ENCODE data around the gene ABCA2.
A peak's percentile ranks its signal among the peaks of the same experiment; 100 is the strongest.

The ABCA2 gene

GRCh38 chr9:136978865-136979544, 49.0 kb downstream of the ABCA2 start:
- Histone ChIP-seq H3K36me3 (no peaks in the 10 kb centered on the region), H3K9me3 (replicated peaks in 1 of 11) (no peaks in the 10 kb centered on the region), H4K20me1 (no peaks in the 10 kb centered on the region; a peak in 3 of 22 replicates), H3K9ac (0 out of 22 replicates have a peak overlapping the region, but pooled peaks of 1 of the 11 experiments have one; percentile 13), H3K4me2 (peak overlapping the region in 9 of 11 experiments; percentile 18 to 54 (median 35); a peak in 15 of 22 replicates), H3K27me3 (peaks cover 9 to 21% (median 18%) of the 10 kb centered on the region in 11 experiments), H3K4me3 (no peak overlapping the region), H3K27ac (no peak overlapping the region), H3K4me1 (peaks cover 28 to 51% (median 45%) of the 10 kb centered on the region in 10 experiments)
- TF ChIP-seq Cebpa-rat (IDR thresholded peaks at IDR 0.05) = no peak

- Histone ChIP-seq H3K27me3 (peaks cover 1 to 14% (median 10%) of the 10 kb centered on the region in 11 experiments; a peak in 21 of 22 replicates), H3K9me3 (replicated peaks in 1 of 11) (no peaks in the 10 kb centered on the region), H3K36me3 (no peaks in the 10 kb centered on the region), H3K27ac (no peak overlapping the region), H3K9ac (no peak overlapping the region), H3K4me3 (no peak overlapping the region), H4K20me1 (no peaks in the 10 kb centered on the region; a peak in 3 of 22 replicates), H3K4me1 (peaks cover 28 to 58% (median 40%) of the 10 kb centered on the region in 10 experiments), H3K4me2 (no peak overlapping the region)
- TF ChIP-seq Cebpa-rat (IDR thresholded peaks at IDR 0.05) = no peak
These were observed 49.8 kb downstream of the ABCA2 start for GRCh38 chr9:136978073-136978864.

DNA sequence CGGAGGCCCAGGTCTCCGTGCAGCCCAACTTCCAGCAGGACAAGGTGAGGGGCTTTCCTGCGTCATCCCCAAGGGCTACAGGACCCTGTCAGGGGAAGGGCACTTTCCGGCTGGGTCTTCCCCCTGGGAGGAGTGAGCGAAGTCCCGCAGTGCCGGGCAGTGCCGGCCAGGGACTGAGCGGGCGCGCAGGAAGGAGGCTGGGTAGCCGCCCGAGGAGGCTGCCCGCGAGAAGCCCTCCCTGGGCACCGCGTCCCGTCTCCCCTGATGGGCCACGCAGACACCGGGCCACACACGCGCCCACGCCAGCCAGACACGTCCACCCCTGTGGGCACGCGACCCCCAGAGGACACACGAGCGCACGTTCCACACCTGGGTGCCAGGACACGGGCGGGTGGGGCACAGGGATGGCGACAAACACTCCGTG, 50.4 kb downstream of the ABCA2 start:
- H3K27me3 ChIP-seq = peaks cover 0 to 8% (median 5%) of the 10 kb centered on the region in 11 experiments; a peak in 10 of 22 replicates
- peak overlapping the region in 4 of 11 experiments; percentile 9 to 35 (median 26); a peak in 4 of 22 replicates for H3K4me2 ChIP-seq
- H4K20me1 ChIP-seq = no peaks in the 10 kb centered on the region; a peak in 3 of 22 replicates
- peaks cover 28 to 58% (median 39%) of the 10 kb centered on the region in 10 experiments for H3K4me1 ChIP-seq
- H3K36me3 ChIP-seq = no peaks in the 10 kb centered on the region
- no peak overlapping the region for H3K9ac ChIP-seq
- no peaks in the 10 kb centered on the region for H3K9me3 ChIP-seq (replicated peaks in 1 of 11)
- TF ChIP-seq Cebpa-rat (IDR thresholded peaks at IDR 0.05) = no peak
- H3K4me3 ChIP-seq = no peak overlapping the region
- no peak overlapping the region for H3K27ac ChIP-seq

DNA sequence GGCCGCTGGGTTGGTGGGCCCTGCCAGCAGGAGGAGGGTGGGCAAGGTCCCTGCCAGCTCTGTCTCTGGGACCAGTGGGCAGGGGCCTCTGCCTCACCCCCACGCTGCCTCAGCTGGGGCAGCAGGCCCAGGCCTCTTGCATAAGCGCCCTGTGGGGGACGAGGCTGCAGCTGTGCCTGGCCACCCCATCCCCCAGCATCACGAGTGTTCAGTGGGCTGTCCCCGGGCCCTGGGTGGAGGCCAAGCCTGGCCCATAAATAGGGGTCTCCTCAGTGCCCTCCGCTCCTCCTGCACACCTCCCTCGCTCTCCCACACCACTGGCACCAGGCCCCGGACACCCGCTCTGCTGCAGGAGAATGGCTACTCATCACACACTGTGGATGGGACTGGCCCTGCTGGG, 50.8 kb downstream of the ABCA2 start, which contains the start of gene PTGDS:
TSS of gene PTGDS (plus strand) at position 282 of the 400 bp plus-strand sequence. CDS start at position 357, 75 bp downstream.
- Histone ChIP-seq H3K27me3 (peaks cover 0 to 3% (median under 1%) of the 10 kb centered on the region in 11 experiments; a peak in 7 of 22 replicates), H3K4me3 (no peak within 1 kb of the TSS), H3K27ac (peak within 1 kb of the TSS in 1 of 11 experiments; percentile 24; a peak in 1 of 22 replicates), H3K9ac (0 out of 22 replicates have a peak within 1 kb of the TSS, but pooled peaks of 1 of the 11 experiments have one; percentile 37), H3K4me1 (peaks cover 28 to 58% (median 39%) of the 10 kb centered on the region in 10 experiments), H4K20me1 (no peaks in the 10 kb centered on the region; a peak in 2 of 22 replicates), H3K36me3 (no peaks in the 10 kb centered on the region), H3K9me3 (replicated peaks in 1 of 11) (no peaks in the 10 kb centered on the region), H3K4me2 (peak within 1 kb of the TSS; percentile 68 to 92 (median 77); a peak in 19 of 22 replicates)
- no peak for TF ChIP-seq Cebpa-rat (IDR thresholded peaks at IDR 0.05)

DNA sequence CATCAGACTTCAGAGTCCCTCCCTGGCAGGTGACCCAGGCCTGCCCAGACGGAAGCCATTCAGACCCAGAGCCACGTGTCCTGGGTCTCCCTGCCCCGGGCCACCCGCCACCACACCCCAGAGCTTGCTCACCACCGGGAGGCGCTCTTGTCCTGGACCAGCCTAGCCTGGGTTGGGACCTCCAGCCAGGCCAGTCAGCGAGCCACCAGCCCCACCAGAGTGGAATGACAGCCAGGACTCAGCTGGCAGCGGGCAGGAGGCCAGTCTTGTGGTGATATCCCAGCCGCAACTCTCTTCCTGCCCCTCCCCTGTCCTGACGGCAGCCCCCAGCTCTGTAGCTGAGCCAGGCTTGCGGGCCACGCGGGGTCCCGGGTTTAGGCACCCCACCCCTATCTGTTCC, 52.4 kb downstream of the ABCA2 start:
- Histone ChIP-seq H3K27me3 (no peaks in the 10 kb centered on the region), H3K36me3 (no peaks in the 10 kb centered on the region), H3K4me2 (peak overlapping the region; percentile 68 to 92 (median 77)), H3K4me1 (peaks cover 36 to 62% (median 47%) of the 10 kb centered on the region in 10 experiments), H3K27ac (peak overlapping the region in 5 of 11 experiments; percentile 13 to 42 (median 32); a peak in 7 of 22 replicates), H3K4me3 (0 out of 20 replicates have a peak overlapping the region, but pooled peaks of 1 of the 10 experiments have one; percentile 8), H3K9me3 (replicated peaks in 1 of 11) (no peaks in the 10 kb centered on the region), H4K20me1 (no peaks in the 10 kb centered on the region; a peak in 2 of 22 replicates), H3K9ac (peak overlapping the region in 10 of 11 experiments; percentile 2 to 46 (median 22); a peak in 10 of 22 replicates)
- TF ChIP-seq Cebpa-rat (IDR thresholded peaks at IDR 0.05) = no peak

DNA sequence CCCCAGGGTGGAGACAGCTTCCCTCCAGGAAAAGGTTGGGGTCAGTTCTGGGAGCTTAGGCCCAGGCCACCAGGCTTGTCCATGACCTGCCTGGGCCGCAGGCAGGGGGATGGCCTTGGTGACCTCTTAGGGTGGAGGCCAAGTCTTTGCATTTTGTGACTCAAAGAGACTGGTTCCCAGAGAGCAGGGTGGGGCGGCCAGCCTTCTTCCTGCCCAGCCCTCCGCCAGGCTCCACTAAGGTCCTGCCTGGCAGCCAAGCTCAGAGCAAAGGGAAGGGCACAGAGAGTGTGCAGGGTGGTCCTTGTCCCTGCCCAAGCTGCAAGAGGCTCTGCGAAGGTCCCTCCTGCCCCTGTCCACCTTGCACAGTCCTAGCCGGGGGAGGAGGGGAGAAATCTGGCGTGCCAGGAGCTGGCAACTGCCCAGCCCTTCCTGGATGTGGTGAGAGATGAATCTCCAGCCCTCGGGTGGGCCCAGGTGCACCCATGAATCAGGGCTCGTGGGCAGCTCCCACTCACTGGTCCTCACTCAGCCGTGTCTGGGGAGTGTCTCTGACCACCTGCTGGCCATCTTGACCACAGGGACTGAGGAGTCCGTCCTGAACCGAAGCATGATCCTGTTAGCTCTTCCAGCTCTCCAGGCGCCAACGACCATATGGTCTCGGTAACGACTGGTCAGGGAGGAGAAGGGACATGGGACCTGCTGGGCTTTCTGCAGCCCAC, 53.1 kb downstream of the ABCA2 start:
- no peak overlapping the region for H3K4me3 ChIP-seq
- no peaks in the 10 kb centered on the region for H3K9me3 ChIP-seq (replicated peaks in 1 of 11)
- peak overlapping the region; percentile 68 to 92 (median 77) for H3K4me2 ChIP-seq
- H3K4me1 ChIP-seq = peaks cover 43 to 69% (median 53%) of the 10 kb centered on the region in 10 experiments
- TF ChIP-seq Cebpa-rat (IDR thresholded peaks at IDR 0.05) = no peak
- peak overlapping the region in 3 of 11 experiments; percentile 32 to 41 (median 35); a peak in 4 of 22 replicates for H3K27ac ChIP-seq
- H3K27me3 ChIP-seq = no peaks in the 10 kb centered on the region
- no peaks in the 10 kb centered on the region for H3K36me3 ChIP-seq
- no peaks in the 10 kb centered on the region; a peak in 2 of 22 replicates for H4K20me1 ChIP-seq
- peak overlapping the region in 5 of 11 experiments; percentile 2 to 45 (median 16); a peak in 5 of 22 replicates for H3K9ac ChIP-seq

GRCh38 chr9:136973618-136974617, 54.1 kb downstream of the ABCA2 start:
- peak overlapping the region in 6 of 11 experiments; percentile 77 to 92 (median 82); a peak in 12 of 22 replicates for H3K4me2 ChIP-seq
- H3K4me1 ChIP-seq = peaks cover 38 to 60% (median 49%) of the 10 kb centered on the region in 10 experiments
- H4K20me1 ChIP-seq = no peaks in the 10 kb centered on the region; a peak in 2 of 22 replicates
- H3K27me3 ChIP-seq = no peaks in the 10 kb centered on the region
- H3K9me3 ChIP-seq (replicated peaks in 1 of 11) = no peaks in the 10 kb centered on the region
- H3K27ac ChIP-seq = peak overlapping the region in 1 of 11 experiments; percentile 35; a peak in 1 of 22 replicates
- H3K36me3 ChIP-seq = no peaks in the 10 kb centered on the region
- no peak for TF ChIP-seq Cebpa-rat (IDR thresholded peaks at IDR 0.05)
- H3K4me3 ChIP-seq = no peak overlapping the region
- H3K9ac ChIP-seq = no peak overlapping the region

Measured in BLaER1 treated with 17β-estradiol and CSF1 and Interleukin-3, amounts not matched to agents 10 nM and 100 nM (cell line).